A673 (cell line): Measurements from ENCODE around the gene KANSL3. TPM values are rescaled to one million over a fixed set of nuclear protein-coding genes. Genes with fewer than 3 reads are reported as not detected.

Experiments used
- BruUV-seq: library from RNA; stranded (reverse); fragments of 400-500 nt; replicated peaks from 2 replicates; lab custom pipeline; 2021; lab: Mats Ljungman, UMichigan
- CTCF ChIA-PET: fragments of 300-600 bp; sonication (Branson Sonifier 250); formaldehyde crosslinking; loops from one replicate; lab custom pipeline; 2022; ENCODE audit warnings: antibody characterized with exemption; lab: Charles Lee
- POLR2A ChIA-PET: fragments of 300-600 bp; sonication (Branson Sonifier 250); formaldehyde crosslinking; loops from one replicate; lab custom pipeline; 2022; ENCODE audit warnings: antibody characterized with exemption; ENCODE audit not compliant: low non-redundant PET; lab: Charles Lee
- DNase-seq: peaks from one replicate; pipeline ENCODE4 v3.0.0-alpha.2; 2015; ENCODE audit warnings: low spot score
- H3K27ac ChIP-seq: fragments of 200-600 bp; sonication (generic); 2 replicates; pipeline ENCODE4 v1.5.1; 2016; ENCODE audit warnings: mixed run types, low read depth, mild to moderate bottlenecking, mixed read lengths, antibody characterized with exemption, low read length; ENCODE audit not compliant: poor library complexity, severe bottlenecking
- H3K27me3 ChIP-seq: fragments of 200-600 bp; sonication (generic); replicated peaks from 2 replicates; pipeline ENCODE4 v1.6.1; 2017; ENCODE audit warnings: mixed run types, low read depth, mild to moderate bottlenecking, mixed read lengths, antibody characterized with exemption, low read length; ENCODE audit not compliant: insufficient read depth, poor library complexity
- H3K36me3 ChIP-seq: fragments of 200-600 bp; sonication (generic); 2 replicates; pipeline ENCODE4 v1.6.1; 2016; ENCODE audit warnings: mixed run types, mild to moderate bottlenecking, mixed read lengths, antibody characterized with exemption, low read length; ENCODE audit not compliant: insufficient read depth, poor library complexity, severe bottlenecking
- H3K4me1 ChIP-seq: fragments of 200-600 bp; sonication (generic); 2 replicates; pipeline ENCODE4 v1.6.1; 2017; ENCODE audit warnings: mixed run types, mild to moderate bottlenecking, mixed read lengths, antibody characterized with exemption, low read length; ENCODE audit not compliant: insufficient read depth, poor library complexity, severe bottlenecking
- H3K4me3 ChIP-seq: fragments of 200-600 bp; sonication (generic); 2 replicates; pipeline ENCODE4 v1.5.1; 2016; ENCODE audit warnings: low read depth, mixed run types, mild to moderate bottlenecking, mixed read lengths, low read length; ENCODE audit not compliant: poor library complexity, severe bottlenecking
- H3K9me3 ChIP-seq: fragments of 200-600 bp; sonication (generic); 2 replicates; pipeline ENCODE4 v1.6.1; 2016; ENCODE audit warnings: mixed run types, low read depth, mild to moderate bottlenecking, mixed read lengths, antibody characterized with exemption, low read length; ENCODE audit not compliant: poor library complexity, severe bottlenecking
- CTCF ChIP-seq: fragments of 300-800, 200-600 bp; sonication (generic); conservative IDR thresholded peaks from 2 replicates; pipeline ENCODE4 v1.5.1; 2017; ENCODE audit warnings: low read depth, mild to moderate bottlenecking, antibody characterized with exemption, low read length, moderate library complexity, mixed read lengths
- EZH2 ChIP-seq: fragments of 200-600 bp; sonication (generic); IDR thresholded peaks from 2 replicates; pipeline ENCODE4 v1.6.1; 2017; ENCODE audit warnings: borderline replicate concordance, low read depth, mild to moderate bottlenecking, mixed read lengths, antibody characterized with exemption, low read length; ENCODE audit not compliant: poor library complexity, severe bottlenecking
- intact Hi-C: fragments of 100-400 bp; cut with micrococcal nuclease; formaldehyde crosslinking; loops from one replicate; pipeline ENCODE4 v1.10.0; 2022; ENCODE audit not compliant: unreplicated experiment
- total RNA-seq: library from RNA; stranded (reverse); gene quantifications from 2 replicates; pipeline ENCODE4 v1.2.3, GENCODE V29; 2021

The KANSL3 gene
- total RNA-seq, 1 experiment from 2014 or later = 71.8 TPM

DNA sequence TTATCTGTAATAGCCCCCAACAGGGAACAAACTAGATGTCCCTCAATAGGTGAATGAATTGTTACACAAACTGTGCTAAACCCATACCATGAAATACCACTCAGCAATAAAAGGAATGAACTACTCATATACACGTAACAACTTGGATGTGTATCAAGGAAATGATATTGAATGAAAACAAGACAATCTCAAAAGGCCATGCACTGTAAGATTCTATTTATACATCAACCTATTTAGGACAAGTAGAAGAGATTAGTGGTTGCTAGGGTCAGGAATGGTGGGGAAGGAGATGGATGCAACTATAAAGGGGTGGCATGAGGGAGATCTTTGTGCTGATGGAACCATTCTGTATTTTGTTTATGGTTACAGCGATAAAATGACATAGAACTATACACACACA, 47.1 kb downstream of the KANSL3 start:
- H3K4me1 ChIP-seq = no peaks in the 10 kb centered on the region
- CTCF ChIA-PET = no interaction called here
- H3K27me3 ChIP-seq = no peaks in the 10 kb centered on the region
- no peak for TF ChIP-seq CTCF
- TF ChIP-seq EZH2 = no peak
- no TSS peak for BruUV-seq
- intact Hi-C loops = no loop called here
- peaks cover 43% of the 10 kb centered on the region for H3K36me3 ChIP-seq
- H3K27ac ChIP-seq = no peak overlapping the region
- POLR2A ChIA-PET = no interaction called here
- DNase-seq = no peak
- H3K4me3 ChIP-seq = no peak overlapping the region
- H3K9me3 ChIP-seq = no peaks in the 10 kb centered on the region

- Histone ChIP-seq H3K36me3 (peaks cover 15% of the 10 kb centered on the region), H3K4me3 (no peak overlapping the region), H3K4me1 (no peaks in the 10 kb centered on the region), H3K9me3 (no peaks in the 10 kb centered on the region), H3K27ac (no peak overlapping the region), H3K27me3 (no peaks in the 10 kb centered on the region)
- no peak for DNase-seq
- no TSS peak for BruUV-seq
- no peak for TF ChIP-seq CTCF
- TF ChIP-seq EZH2 = no peak
- ChIA-PET CTCF (no interaction called here), POLR2A (no interaction called here)
- intact Hi-C loops = no loop called here
These were observed 50.3 kb downstream of the KANSL3 start for GRCh38 chr2:96587843-96588242.

DNA sequence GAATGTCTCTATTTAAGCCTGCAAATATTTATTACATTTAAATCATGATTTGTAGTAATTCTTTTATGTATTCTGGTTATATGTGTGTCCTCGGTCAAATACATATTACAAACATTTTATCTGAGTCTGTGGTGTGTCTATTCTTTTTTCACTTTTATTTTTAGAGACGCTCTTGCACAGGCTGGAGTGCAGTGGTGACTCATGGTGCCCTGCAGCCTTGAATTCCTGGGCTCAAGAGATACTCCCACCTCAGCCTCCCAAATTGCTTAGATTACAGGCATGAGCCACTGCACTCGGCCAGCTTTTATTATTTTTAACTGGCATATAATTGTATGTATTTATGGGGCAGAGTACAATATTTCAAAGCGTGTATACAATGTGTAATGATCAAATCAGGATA, 54.1 kb downstream of the KANSL3 start:
- Histone ChIP-seq H3K9me3 (no peaks in the 10 kb centered on the region), H3K4me3 (no peak overlapping the region), H3K27ac (no peak overlapping the region), H3K27me3 (no peaks in the 10 kb centered on the region), H3K36me3 (peaks cover 6% of the 10 kb centered on the region), H3K4me1 (no peaks in the 10 kb centered on the region)
- no TSS peak for BruUV-seq
- no peak for TF ChIP-seq EZH2
- no peak for TF ChIP-seq CTCF
- ChIA-PET CTCF (no interaction called here), POLR2A (no interaction called here)
- intact Hi-C loops = no loop called here
- DNase-seq = no peak
